Caco-2 (cell line): Measurements from ENCODE around the gene STAP1. TPM values are rescaled to one million over a fixed set of nuclear protein-coding genes. Genes with fewer than 3 reads are reported as not detected.

Experiments
- BruUV-seq: library from RNA; stranded (reverse); fragments of 400-500 nt; replicated peaks from 2 replicates; lab custom pipeline; 2021; lab: Mats Ljungman, UMichigan
- CTCF ChIA-PET: fragments of 300-600 bp; sonication (Branson Sonifier 250); formaldehyde crosslinking; loops from one replicate; lab custom pipeline; 2022; ENCODE audit warnings: antibody characterized with exemption; lab: Charles Lee
- POLR2A ChIA-PET: fragments of 300-600 bp; sonication (Branson Sonifier 250); formaldehyde crosslinking; loops from one replicate; lab custom pipeline; 2022; ENCODE audit warnings: antibody characterized with exemption; lab: Charles Lee
- DNase-seq, 2 experiments: peaks; one replicate each; pipeline versions ENCODE4 v3.0.0 to v3.0.0-alpha.2; 2020 to 2022
- H3K27me3 ChIP-seq: replicated peaks from 2 replicates; pipeline ENCODE4 v1.6.0; 2011; ENCODE audit warnings: low read length; ENCODE audit not compliant: control insufficient read depth, insufficient read depth
- H3K36me3 ChIP-seq: 2 replicates; pipeline ENCODE4 v1.5.1; 2011; ENCODE audit warnings: low read length; ENCODE audit not compliant: control insufficient read depth, insufficient read depth
- H3K4me1 ChIP-seq: fragments of 250-450 bp; sonication (Bioruptor Pico); 2 replicates; pipeline ENCODE4 v1.5.1; 2020; ENCODE audit warnings: mild to moderate bottlenecking
- H3K4me3 ChIP-seq: 2 replicates; pipeline ENCODE4 v1.5.1; 2011; ENCODE audit warnings: low read depth, mild to moderate bottlenecking, control low read depth, low read length
- H3K9me3 ChIP-seq: fragments of 250-450 bp; sonication (Bioruptor Pico); 2 replicates; pipeline ENCODE4 v1.5.1; 2020; ENCODE audit warnings: mild to moderate bottlenecking, moderate library complexity
- H3K27ac Mint-ChIP-seq: one replicate; pipeline ENCODE4 v1.8.0; 2022; ENCODE audit warnings: mixed read lengths; ENCODE audit not compliant: unreplicated experiment
- H3K27me3 Mint-ChIP-seq: one replicate; pipeline ENCODE4 v1.8.0; 2022; ENCODE audit warnings: mixed read lengths; ENCODE audit not compliant: insufficient read depth, unreplicated experiment
- H3K36me3 Mint-ChIP-seq: one replicate; pipeline ENCODE4 v1.8.0; 2022; ENCODE audit warnings: mild to moderate bottlenecking, mixed read lengths; ENCODE audit not compliant: insufficient read depth, unreplicated experiment
- H3K4me1 Mint-ChIP-seq: one replicate; pipeline ENCODE4 v1.8.0; 2022; ENCODE audit warnings: low read depth, mixed read lengths; ENCODE audit not compliant: unreplicated experiment
- H3K4me3 Mint-ChIP-seq: one replicate; pipeline ENCODE4 v1.8.0; 2022; ENCODE audit warnings: mild to moderate bottlenecking, moderate library complexity, mixed read lengths; ENCODE audit not compliant: unreplicated experiment
- H3K9me3 Mint-ChIP-seq: one replicate; pipeline ENCODE4 v1.8.0; 2022; ENCODE audit warnings: mixed read lengths; ENCODE audit not compliant: unreplicated experiment
- intact Hi-C: fragments of 100-400 bp; cut with micrococcal nuclease; formaldehyde crosslinking; loops from one replicate; pipeline ENCODE4 v1.10.0; 2022; ENCODE audit not compliant: unreplicated experiment
- total RNA-seq: library from RNA; stranded (reverse); gene quantifications from 2 replicates; pipeline ENCODE4 v1.2.3, GENCODE V29; 2022
- TF ChIP-seq, protein P1 (sequence below), 2 experiments: fragments of 200-600 bp in 1 of 2; IDR thresholded peaks; 1 replicate in 1 of 2; 2 replicates in 1 of 2; pipeline versions ENCODE4 v1.5.1 to v1.8.0; 2011 to 2022; ENCODE audit warnings: antibody characterized with exemption in 1 of 2, control low read depth in 1 of 2, inconsistent platforms in 1 of 2, low read depth in 1 of 2, low read length in 1 of 2, mild to moderate bottlenecking in 1 of 2, moderate library complexity in 1 of 2; ENCODE audit not compliant: insufficient read depth in 1 of 2, severe bottlenecking in 1 of 2, unreplicated experiment in 1 of 2

The STAP1 gene
- total RNA-seq, 1 experiment from 2014 or later: not detected

DNA sequence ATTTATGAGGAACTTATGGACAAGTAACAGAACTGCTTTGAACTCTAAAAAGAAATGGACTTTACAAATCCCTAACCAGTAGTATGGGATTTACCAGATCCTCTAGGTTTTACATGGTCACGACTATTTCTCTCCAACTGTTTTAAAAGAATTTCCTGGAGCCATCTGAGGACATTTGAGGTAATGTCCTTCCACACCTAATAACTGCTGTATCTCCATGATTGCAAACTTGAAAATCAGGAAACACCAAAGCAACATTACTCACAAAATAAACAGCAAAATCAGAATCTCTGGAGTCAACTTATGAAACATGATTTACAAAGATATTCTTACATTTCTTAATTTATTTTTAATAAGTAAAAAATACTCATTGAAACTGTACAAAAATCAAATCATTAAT is 58.0 kb downstream of the STAP1 start:
- Histone ChIP-seq H3K4me1 (no peaks in the 10 kb centered on the region), H3K36me3 (no peaks in the 10 kb centered on the region), H3K9me3 (peaks cover 5% of the 10 kb centered on the region), H3K27me3 (no peaks in the 10 kb centered on the region), H3K4me3 (no peak overlapping the region)
- Mint-ChIP-seq H3K27ac (no peak overlapping the region), H3K4me1 (no peaks in the 10 kb centered on the region), H3K36me3 (peaks cover 49% of the 10 kb centered on the region), H3K4me3 (no peak overlapping the region), H3K27me3 (no peaks in the 10 kb centered on the region), H3K9me3 (no peaks in the 10 kb centered on the region)
- intact Hi-C loops: no loop called here
- TF ChIP-seq, protein P1, sequence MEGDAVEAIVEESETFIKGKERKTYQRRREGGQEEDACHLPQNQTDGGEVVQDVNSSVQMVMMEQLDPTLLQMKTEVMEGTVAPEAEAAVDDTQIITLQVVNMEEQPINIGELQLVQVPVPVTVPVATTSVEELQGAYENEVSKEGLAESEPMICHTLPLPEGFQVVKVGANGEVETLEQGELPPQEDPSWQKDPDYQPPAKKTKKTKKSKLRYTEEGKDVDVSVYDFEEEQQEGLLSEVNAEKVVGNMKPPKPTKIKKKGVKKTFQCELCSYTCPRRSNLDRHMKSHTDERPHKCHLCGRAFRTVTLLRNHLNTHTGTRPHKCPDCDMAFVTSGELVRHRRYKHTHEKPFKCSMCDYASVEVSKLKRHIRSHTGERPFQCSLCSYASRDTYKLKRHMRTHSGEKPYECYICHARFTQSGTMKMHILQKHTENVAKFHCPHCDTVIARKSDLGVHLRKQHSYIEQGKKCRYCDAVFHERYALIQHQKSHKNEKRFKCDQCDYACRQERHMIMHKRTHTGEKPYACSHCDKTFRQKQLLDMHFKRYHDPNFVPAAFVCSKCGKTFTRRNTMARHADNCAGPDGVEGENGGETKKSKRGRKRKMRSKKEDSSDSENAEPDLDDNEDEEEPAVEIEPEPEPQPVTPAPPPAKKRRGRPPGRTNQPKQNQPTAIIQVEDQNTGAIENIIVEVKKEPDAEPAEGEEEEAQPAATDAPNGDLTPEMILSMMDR (IDR thresholded peaks at IDR 0.05; ENCODE audit: insufficient read depth in 1 of 2, low read depth in 1 of 2, low read length in 1 of 2, severe bottlenecking in 1 of 2, unreplicated experiment in 1 of 2): no peak
- BruUV-seq: no TSS peak
- DNase-seq: no peak
- ChIA-PET POLR2A (no interaction called here), CTCF (no interaction called here)

DNA sequence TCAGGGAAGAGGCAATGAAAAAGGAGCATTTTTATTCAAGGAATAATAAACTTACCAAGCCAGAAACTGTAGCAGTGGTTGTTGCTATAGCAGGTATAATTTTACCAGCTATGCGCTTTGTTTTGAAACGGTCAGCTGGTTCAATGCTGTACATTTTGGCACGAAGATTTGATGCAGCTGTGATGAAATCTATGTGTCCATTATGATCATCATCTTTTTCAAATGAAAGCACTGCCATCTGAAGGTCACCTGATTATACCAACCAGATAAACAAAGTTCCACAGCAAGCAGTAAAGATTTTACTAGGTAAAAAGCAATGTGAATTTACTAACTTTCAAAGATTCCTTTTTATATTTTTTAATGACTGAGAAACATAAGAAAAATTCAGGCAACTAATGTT is 66.4 kb downstream of the STAP1 start:
- H3K4me3 Mint-ChIP-seq: no peak overlapping the region
- H3K36me3 ChIP-seq: no peaks in the 10 kb centered on the region
- intact Hi-C loops: no loop called here

DNA sequence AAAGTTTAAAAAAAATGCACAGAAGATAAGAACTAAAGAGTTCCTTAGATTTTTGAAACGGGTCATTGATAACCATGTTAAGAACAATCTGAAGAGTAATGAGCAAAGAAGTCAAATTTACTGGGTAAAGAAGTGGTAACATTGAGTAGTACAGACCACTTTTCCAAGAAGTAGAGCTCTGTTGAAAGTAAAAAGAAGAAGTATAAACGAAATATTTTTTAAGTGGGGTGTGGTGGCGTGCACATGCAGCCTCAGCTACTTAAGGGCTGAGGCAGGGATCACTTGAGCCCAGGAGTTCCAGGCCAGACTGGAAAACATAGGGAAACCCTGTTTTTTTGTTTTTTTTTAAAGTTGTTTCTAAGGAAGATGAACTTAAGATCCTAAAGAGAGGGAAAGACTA is 74.0 kb downstream of the STAP1 start:
- no peak overlapping the region for H3K4me3 ChIP-seq
- POLR2A ChIA-PET: no interaction called here
- peaks cover 33% of the 10 kb centered on the region for H3K36me3 Mint-ChIP-seq
- H3K4me1 ChIP-seq: no peaks in the 10 kb centered on the region
- H3K4me3 Mint-ChIP-seq: no peak overlapping the region
- intact Hi-C loops: loop anchor here (5.0 kb wide), 1 partner anchor 85 kb away; the partner anchor contains the start of gene CENPC
- no peaks in the 10 kb centered on the region for H3K9me3 Mint-ChIP-seq
- H3K27me3 ChIP-seq: no peaks in the 10 kb centered on the region
- CTCF ChIA-PET: no interaction called here
- H3K36me3 ChIP-seq: no peaks in the 10 kb centered on the region
- TF ChIP-seq, protein P1 (IDR thresholded peaks at IDR 0.05; ENCODE audit: insufficient read depth in 1 of 2, low read depth in 1 of 2, low read length in 1 of 2, severe bottlenecking in 1 of 2, unreplicated experiment in 1 of 2): no peak
- no peaks in the 10 kb centered on the region for H3K4me1 Mint-ChIP-seq
- no peaks in the 10 kb centered on the region for H3K9me3 ChIP-seq
- no peak for DNase-seq
- no peaks in the 10 kb centered on the region for H3K27me3 Mint-ChIP-seq
- H3K27ac Mint-ChIP-seq: no peak overlapping the region
- no TSS peak for BruUV-seq

More for the DNA sequence above, 66.4 kb downstream of the STAP1 start:
- ChIA-PET POLR2A (no interaction called here), CTCF (no interaction called here)
- DNase-seq: no peak
- Histone ChIP-seq H3K4me3 (no peak overlapping the region), H3K27me3 (no peaks in the 10 kb centered on the region), H3K9me3 (no peaks in the 10 kb centered on the region), H3K4me1 (no peaks in the 10 kb centered on the region)
- H3K36me3 Mint-ChIP-seq: peaks cover 32% of the 10 kb centered on the region
- no peaks in the 10 kb centered on the region for H3K27me3 Mint-ChIP-seq
- TF ChIP-seq, protein P1 (IDR thresholded peaks at IDR 0.05; ENCODE audit: insufficient read depth in 1 of 2, low read depth in 1 of 2, low read length in 1 of 2, severe bottlenecking in 1 of 2, unreplicated experiment in 1 of 2): no peak
- no peak overlapping the region for H3K27ac Mint-ChIP-seq
- H3K4me1 Mint-ChIP-seq: no peaks in the 10 kb centered on the region
- no TSS peak for BruUV-seq
- H3K9me3 Mint-ChIP-seq: no peaks in the 10 kb centered on the region
